HG03521 (cell line): Measurements from ENCODE around the gene XPO5.

Experiments
- ATAC-seq: cut with Tn5 transposase; IDR thresholded peaks from one replicate; pipeline ENCODE4 v1.9.1; 2021; ENCODE audit warnings: mild to moderate bottlenecking, moderate library complexity; ENCODE audit not compliant: unreplicated experiment

Gene XPO5

DNA sequence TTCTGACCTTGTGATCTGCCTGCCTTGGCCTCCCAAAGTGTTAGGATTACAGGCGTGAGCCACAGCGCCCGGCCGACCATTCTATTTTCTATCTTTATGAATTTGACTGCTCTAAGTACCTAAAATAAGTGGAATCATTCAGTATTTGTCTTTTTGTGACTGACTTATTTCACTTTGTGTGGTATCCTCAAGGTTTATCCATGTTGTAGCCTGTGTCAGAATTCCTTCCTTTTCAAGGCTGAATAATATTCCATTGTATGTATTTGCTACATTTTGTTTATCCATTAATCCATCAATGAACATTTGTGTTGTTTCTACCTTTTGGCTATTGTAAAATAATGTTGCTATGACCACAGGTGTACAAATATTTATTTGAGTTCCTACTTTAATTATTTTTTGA is 103.3 kb downstream of the XPO5 start:
- ATAC-seq = no peak
